ENCODE results near the gene LMO7.

- TF ChIP-seq CTCF (IDR thresholded peaks at IDR 0.05) (no peak), POLR2A (IDR thresholded peaks at IDR 0.05) (no peak)
Measured at GRCh38 chr13:75875450-75875849, 239.3 kb downstream of the LMO7 start.
